ENCODE results near the gene SLFN14.
"Not testable (repeated sequence)": the region's sequence is repeated elsewhere in the genome, so short reads cannot be mapped to it uniquely, and the experiment has no call there.

The SLFN14 gene

DNA sequence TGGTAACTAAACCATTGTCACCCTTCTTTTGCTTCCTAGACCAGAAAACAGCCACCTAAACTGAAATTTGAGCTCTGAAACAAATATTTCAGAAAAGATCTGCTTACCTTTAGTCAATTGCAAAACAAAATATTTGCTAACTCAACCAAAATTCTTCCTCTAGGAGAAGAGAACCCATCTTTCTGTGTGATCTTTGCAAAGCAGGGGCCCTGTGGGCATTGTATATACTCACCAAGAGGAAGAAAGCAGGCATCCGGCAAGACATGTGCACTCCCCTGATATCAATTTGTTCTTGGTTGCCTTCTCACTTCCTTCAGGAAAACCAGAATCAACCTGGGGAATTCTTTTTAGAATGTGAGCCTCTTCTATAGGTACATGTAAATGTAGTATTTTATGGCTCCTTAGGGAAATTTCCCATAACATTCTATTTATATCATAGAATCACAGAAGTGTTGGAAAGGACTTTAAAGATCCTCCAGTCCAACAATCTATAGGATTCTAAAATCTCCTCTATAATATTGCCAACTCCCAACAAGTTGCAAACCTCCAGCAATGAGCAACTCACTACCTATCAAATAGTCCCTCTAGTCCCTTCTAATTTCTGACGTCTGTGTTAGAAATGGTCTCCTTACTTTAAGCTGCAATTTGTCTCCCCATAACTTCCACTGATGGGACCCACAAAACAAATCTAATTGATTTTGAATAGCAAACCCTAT lies 966 bp downstream of the SLFN14 start:
- no peak for DNase-seq (ENCODE audit: low spot score)

GRCh38 chr17:35557353-35557752 lies 3.3 kb downstream of the SLFN14 start:
- DNase-seq (ENCODE audit: low spot score) = no peak

GRCh38 chr17:35555691-35556090 lies 4.9 kb downstream of the SLFN14 start:
- DNase-seq (ENCODE audit: low spot score) = no peak

DNA sequence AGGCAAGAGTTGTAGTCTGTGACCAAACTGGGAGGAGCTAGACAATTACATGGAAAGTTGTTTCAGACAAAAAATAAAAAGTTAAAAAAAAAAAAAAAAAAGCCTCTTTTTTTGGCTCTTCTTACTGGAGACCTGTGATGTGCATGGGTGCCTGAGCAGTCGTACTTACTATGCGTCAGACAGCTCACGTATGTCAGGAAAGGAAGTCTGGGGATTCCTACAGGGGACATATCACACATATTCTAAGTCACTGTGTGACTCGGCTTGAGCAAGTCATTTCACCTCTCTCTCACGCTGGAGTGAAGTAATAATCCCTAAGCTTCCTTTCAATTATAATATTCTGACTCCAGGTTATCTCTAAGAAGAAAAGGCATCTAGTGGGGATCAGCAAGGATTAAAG lies 6.0 kb downstream of the SLFN14 start:
- no peak for DNase-seq (ENCODE audit: low spot score)

GRCh38 chr17:35553310-35553709 lies 7.3 kb downstream of the SLFN14 start:
- DNase-seq (ENCODE audit: low spot score) = no peak

DNA sequence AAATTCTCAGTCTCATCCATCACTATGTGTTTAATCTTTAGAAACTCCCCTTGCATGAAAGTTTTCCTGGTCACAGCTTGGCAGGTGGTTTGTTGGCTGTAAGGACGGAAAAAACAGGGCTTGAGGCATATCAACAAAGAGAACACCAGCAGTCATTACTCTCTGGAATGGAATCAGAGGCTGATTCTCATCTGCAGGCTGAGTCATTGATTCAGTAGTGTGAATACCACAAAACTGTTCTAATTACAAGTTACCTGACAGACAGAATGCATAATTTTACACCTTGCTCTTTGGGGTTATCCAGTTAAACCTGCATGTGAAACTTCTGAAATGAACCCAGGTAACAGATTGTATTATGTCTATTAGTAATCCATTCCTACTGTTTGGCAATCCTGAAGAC lies 11.6 kb downstream of the SLFN14 start:
- no peak for DNase-seq (ENCODE audit: low spot score)

DNA sequence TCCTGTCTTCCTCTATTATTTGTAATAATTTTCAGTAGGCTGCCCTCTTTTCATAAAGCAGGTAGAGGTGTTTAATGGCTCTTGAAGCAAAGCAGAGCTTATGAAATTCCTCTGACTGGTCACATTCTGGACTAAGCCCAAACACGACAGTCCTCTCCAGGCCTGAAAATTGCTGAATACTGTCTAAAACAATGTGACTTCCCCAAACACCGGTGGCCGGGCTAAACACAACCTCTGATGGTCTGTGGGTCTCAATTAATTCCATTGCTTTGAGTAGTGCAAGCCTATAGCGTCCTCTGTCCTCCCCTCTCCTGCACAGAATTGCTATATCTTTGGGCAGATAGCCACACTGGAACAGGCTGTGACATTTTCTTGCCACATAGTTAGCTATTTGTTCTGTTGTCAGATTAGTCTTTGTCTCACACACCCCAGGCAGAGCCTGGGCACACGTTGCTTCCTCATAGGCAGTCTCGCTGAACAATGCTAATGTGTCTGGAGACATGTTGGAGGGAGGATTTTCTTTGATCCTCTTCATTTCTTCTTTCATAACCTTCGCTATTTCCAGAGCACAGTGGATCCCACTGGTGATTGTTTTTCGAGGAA lies 12.3 kb downstream of the SLFN14 start:
- no peak for DNase-seq (ENCODE audit: low spot score)

DNA sequence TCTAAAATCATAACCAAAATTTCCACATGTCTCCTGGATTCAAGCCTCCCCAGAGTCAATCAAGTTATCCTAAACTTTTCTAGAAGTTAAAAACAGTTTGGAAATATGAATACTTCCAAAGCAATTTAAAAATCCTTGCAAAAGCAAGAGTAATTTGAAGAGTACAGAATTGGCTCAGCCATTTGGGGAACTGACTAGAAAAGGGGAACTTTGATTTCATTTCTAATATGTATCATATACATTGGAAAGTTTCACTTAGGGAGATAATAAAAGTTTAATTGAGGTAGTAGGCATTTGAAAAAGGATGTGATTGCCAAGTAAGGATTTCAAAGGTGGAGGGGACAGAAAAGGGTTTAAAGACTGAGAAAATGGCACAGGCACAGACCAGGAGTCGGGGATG lies 14.1 kb downstream of the SLFN14 start:
- no peak for DNase-seq (ENCODE audit: low spot score)

DNA sequence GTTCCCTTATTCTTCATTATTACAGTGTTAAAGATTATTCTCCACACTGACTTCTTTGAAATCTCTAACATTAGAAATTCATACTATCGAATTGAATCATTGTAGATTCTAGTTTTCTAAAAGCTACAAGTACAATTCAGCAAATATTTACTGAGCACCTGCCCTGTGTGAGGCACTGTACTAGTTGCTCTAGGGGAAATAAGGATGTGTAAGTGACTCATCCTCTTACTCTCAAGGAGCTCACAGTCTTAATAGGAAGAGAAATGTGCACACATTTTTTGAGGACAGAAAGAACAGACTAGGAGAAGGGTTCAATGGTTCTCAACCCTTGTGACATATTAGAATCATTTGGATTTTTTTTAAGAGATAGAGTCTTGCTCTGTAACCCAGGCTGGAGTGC lies 15.5 kb downstream of the SLFN14 start:
- DNase-seq (ENCODE audit: low spot score) = no peak

DNA sequence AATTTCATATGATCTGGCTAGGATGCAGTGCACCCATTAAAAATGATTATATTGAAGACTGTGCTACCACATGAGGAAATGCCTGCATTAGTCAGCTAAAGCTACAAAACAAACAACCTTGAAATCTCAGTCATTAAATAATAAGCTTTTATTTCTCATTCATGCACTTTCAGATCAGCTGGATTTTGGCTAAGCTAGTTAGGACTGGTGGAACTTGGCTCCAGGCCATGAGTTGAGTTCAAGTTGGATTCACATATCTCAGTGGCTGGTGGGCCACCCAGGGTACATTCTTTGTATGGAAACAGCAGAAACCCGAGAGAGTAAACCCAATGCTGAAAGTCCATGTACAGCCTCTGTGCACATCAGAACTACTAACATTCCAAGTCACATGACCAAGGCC lies 16.8 kb downstream of the SLFN14 start:
- DNase-seq (ENCODE audit: low spot score) = no peak

- DNase-seq (ENCODE audit: low spot score) = no peak
These were observed 17.6 kb downstream of the SLFN14 start for GRCh38 chr17:35542990-35543389.

DNA sequence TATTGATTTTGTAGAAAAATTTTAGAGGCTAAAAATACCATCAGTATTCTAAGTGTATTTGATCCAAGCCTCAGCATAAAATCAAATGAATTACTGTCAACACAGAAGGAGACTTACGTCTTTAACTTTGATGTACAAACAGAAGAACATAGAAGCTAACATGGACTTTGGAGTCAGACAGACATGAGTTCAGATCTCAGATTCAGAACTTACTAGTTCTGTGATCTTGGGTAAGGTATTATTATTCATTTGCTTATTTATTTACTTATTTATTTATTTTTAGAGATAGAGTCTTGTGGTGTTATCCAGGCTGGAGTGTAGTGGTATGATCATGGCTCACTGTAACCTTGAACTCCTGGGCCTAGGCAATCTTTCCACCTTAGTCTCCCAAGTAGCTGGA lies 19.2 kb downstream of the SLFN14 start:
- no peak for DNase-seq (ENCODE audit: low spot score)

DNA sequence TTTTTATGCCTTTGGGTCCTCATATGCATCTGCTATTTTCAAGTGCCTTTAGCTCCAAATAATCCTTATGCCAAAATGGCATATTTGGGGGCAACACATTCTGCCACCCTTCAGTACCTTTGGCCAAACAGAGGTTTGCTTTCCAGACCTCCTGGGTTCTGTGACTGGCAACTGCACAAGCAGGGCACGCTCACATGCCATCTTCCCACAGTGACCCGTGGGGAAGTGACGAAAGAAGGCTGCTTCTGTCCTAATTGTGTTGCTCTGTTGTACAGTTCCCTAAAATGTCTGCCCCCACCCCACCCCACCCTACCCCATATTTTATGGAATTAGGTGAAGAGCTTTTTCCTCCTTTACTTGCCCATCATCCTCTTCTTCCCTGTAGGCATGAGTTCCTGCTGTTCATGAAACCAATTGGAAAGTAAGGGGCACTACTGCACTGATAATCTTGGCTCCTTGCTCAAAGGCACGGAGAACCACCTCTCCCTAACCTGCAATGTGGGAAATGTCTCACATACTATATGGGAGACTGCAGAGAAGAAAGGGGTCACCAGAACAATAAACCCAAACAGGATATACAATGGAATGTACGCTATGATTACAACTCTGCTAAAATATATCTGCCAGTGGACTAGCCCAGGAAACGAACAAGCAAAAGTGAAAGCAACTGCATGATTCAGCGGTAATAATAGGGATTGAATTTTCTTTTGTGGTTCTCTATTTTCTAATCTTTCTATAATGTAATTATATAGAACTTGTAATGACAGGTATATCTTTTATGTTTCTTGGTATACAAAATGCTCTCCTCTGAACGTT lies 19.8 kb downstream of the SLFN14 start:
- DNase-seq (ENCODE audit: low spot score) = no peak

GRCh38 chr17:35539659-35540026 lies 21.0 kb downstream of the SLFN14 start:
- DNase-seq (ENCODE audit: low spot score) = no peak

GRCh38 chr17:35537601-35538141 lies 22.9 kb downstream of the SLFN14 start, which contains the start of gene SLFN12L:
Gene SLFN12L (minus strand): TSS chr17:35537678. CDS start chr17:35522364, 15,314 bp downstream.
- no peak for DNase-seq (ENCODE audit: low spot score)

GRCh38 chr17:35536664-35537171 lies 23.9 kb downstream of the SLFN14 start:
- no peak for DNase-seq (ENCODE audit: low spot score)

DNA sequence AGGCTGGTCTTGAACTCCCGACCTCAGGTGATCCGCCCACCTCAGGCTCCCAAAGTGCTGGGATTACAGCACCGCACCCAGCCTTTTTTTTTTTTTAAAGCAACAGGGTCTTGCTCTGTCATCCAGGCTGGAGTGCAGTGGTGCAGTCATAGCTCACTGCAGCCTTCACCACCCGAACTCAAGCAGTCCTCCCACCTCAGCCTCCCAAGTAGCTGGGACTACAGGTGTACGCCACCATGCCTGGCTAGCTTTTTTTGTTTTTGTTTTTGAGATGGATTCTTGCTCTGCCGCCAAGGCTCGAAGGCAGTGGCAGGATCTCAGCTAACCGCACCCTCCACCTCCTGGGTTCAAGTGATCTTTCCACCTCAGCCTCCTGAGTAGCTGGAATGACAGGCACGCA lies 25.2 kb downstream of the SLFN14 start:
- DNase-seq (ENCODE audit: low spot score) = not testable (repeated sequence)

- no peak for DNase-seq (ENCODE audit: low spot score)
These were observed 26.0 kb downstream of the SLFN14 start for GRCh38 chr17:35534576-35535093.

DNA sequence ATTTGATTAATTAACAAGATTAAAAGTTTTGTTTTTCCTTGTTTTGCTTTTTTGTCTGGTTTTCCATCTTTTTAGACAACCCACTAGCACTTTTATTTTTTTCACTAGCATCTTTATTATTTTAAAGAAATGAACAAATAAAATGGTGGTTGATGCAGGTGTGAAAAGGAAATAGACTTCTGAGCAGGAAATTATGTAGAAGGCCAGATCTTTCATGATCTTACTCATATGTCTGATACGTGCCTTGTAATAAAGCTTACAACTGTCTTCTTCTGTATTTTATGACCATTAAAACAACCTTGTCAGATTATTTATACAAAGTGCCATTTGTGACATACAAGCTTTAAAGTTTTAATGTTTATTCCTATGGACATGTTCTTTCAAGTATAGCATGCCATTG lies 29.5 kb downstream of the SLFN14 start:
- DNase-seq (ENCODE audit: low spot score) = no peak

DNA sequence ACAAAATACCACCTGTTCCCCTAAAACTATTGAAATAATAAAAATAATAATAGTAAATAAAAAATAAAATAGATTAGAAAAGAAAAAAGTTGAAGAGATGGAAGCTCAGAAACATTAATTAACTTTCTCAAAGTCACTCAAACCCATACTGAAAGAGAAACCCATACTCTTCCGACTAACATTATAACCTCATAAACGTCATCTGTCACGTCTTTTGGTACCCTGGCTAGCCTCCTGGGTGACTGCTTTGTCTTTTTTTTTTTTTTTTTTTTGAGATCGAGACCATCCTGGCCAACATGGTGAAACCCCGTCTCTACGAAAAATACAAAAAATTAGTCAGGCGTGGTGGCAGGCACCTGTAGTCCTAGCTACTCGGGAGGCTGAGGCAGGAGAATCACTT lies 30.8 kb downstream of the SLFN14 start:
- DNase-seq (ENCODE audit: low spot score) = no peak

- not testable (repeated sequence) for DNase-seq (ENCODE audit: low spot score)
These were observed 31.3 kb downstream of the SLFN14 start for GRCh38 chr17:35529326-35529725.

- DNase-seq (ENCODE audit: low spot score) = no peak
These were observed 37.3 kb downstream of the SLFN14 start for GRCh38 chr17:35523296-35523695.

All from left forelimb (tissue), 1 donor.